RKO (cell line): Measurements from ENCODE around the gene SEPTIN5.

Source experiments
- DNase-seq: peaks from one replicate; pipeline ENCODE4 v3.0.0-alpha.2; 2016; ENCODE audit warnings: low spot score

Gene SEPTIN5

GRCh38 chr22:19705181-19705934 lies 8.9 kb upstream of the SEPTIN5 start:
- no peak for DNase-seq

DNA sequence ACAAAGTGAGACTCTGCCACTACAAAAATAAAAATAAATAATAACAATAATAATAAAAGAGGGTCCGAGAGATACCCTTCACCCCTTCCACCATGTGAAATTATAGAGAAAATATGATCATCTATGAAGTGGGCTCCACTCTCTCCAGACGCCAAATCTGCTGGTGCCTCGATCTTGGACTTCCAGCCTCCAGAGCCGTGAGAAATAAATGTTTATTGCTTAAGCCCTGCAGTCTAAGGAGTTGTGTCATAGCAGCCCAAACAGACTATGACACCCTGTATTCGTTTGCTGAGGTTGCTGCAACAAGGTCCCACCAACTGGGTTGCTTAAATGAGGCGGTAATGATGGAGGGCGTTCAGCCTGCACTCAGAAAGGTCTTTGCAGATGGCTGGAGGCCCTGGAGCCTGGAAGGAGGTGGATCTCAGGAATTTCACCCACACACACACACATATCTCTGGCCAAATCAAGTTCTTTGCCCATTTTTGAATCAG lies 7.6 kb upstream of the SEPTIN5 start:
- DNase-seq: no peak

GRCh38 chr22:19707347-19708290 lies 6.7 kb upstream of the SEPTIN5 start:
- DNase-seq: no peak

DNA sequence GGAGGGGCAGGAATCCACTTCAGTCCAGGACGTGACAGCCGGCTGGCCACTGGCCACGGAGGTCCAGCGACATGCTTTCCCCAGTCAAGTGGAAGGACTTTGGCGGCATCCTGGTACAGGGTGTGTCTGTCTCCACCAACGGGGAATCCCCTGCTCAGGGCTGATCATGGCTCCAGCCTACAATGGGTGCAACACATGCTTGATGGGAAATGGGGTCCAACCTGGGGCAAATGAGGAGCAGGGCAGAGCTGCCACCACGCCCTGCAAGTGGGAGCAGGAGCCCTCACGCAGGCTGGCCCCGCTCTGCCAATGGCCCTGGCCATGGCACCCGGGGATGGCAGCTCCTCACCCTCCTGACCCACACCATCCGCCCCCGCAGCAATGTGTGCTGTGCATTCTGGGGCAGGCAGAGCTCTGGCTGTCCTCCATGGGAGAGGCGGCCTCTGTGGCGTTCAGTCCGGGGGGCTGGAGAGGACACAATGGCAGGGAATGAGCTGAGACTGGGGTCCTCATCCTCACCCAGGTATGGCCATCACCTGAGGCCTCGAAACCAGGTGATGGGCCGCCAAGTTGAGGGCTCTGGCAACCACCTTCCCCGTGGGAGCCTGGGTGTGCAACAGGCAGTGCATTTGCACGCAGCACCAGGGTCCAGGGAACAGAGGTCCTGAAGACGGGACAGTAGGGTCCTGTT lies 5.8 kb upstream of the SEPTIN5 start:
- no peak for DNase-seq

- DNase-seq: no peak
These were observed 5.1 kb upstream of the SEPTIN5 start for GRCh38 chr22:19709063-19709769.

DNA sequence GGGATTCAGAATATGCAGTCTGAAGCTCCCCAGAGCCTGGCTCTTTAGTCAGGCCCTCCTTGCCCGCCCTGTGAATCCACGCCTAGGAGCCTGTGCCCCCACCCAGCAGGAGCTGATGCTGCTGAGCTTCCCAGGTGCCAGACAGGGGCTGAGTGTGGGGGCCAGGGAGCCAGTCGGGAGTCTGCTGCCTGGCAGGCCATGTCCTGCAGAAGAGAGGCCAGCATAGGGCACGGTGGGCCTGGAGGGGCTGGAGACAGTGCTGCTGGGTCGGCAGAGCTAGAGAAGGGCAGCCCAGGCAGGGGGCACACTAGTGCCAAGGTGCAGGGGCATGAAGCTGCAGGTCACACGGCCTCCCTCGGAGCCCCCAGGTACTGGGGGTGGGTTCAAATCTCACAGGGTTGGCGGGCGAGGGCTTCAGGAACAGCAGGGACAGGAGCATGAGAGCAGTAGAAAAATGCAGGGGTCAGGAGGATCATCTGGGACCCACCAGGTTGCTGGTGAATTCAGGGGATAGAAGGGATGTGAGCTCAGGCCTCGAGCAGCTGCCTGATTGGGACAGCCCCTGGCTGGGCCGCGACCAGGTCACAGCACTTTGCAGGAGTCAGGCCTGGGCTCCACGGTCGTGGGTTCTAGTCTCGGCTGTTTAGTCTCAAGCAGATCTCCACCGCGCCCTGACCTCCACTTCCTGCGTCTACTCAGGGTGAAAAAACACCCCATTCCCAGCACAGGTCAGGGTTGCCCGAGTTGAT lies 4.1 kb upstream of the SEPTIN5 start:
- DNase-seq: no peak

- no peak for DNase-seq
These were observed 3.6 kb upstream of the SEPTIN5 start for GRCh38 chr22:19710769-19711106.

DNA sequence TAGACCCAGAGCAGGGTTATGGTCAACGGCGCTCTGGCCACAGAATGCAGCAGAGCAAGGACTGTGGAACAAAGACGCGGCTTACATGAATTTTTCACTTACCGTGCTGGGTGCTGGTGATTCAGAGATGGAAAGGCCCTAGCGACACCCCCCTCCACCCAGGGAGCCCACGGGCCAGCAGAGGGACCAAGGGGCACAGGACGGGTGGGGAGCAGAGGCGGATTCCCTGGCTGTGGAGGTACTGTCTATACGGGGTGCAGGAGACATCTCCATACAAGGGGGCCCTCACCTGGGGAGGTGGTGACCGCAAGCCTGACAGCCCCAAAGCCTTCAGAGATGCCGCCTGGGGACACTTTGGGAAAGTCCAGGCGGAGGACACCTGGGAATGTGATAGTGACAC lies 1.1 kb upstream of the SEPTIN5 start:
- no peak for DNase-seq

DNA sequence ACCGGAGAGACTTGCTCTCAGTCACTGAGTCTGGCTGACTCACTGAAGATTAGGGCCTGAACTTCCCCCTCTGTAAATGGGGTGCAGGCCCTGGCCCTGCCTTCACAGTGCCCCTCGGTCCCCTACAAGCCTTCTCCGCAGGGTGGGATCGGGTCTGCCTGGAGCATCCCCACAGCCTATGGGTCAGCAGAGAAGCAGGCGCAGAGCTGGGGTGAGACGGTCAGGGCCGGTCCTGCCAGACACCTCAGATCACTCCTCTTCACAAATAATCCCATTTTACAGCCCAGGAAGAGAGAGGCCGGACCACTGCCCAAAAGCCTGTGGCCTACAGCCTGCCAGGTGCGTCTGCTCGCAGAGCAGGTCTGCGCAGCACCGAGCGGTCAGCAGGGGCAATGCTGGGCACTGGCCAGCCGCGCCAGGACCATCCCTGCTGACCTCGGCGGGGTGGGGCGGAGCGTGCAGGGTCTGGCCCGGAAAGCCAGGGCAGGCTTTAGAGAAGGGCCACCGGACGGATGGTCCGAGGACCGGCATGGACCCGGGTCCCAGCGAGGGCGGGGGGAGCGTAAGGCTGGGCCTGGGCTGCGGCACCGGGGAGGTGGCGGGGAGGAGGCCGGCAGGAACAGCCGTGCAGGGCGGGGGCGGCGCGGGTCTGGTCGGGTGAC lies 522 bp upstream of the SEPTIN5 start:
- no peak for DNase-seq

DNA sequence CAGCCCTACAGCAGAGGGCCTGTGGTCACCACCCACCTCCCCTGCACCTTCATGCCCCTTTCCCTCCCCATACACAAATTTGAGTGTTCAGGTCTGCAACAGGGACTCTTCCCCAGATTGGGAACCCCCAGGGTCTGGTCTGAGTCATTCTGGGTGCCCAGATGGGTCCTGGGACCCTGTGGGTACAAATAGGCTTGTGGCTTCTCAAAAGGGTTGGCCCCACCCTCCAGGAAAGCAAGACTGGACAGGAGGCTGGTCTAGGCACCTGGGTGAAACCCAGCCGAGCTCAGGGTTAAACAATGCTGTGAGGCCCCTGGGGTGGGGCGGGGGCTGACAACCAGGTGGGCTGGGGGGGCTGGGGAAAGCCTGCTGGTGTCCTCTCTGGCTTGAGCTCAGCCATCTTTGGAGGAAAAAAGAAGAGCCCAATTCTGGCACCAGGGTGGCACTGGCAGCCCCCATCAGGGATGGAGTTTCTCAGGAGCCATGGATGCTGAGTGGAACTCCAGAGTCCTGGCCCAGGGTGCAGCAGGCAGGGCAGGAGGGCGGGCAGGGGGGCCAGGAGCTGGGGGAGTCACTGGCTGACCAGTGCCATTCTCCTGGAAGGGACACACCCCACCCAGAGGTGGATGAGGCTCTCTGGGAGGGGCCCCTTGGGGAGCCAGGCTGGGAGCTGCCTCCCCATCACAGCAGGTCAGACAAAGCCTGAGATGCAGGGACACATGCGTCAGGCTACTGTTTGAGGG lies 1.1 kb downstream of the SEPTIN5 start:
- DNase-seq: no peak

DNA sequence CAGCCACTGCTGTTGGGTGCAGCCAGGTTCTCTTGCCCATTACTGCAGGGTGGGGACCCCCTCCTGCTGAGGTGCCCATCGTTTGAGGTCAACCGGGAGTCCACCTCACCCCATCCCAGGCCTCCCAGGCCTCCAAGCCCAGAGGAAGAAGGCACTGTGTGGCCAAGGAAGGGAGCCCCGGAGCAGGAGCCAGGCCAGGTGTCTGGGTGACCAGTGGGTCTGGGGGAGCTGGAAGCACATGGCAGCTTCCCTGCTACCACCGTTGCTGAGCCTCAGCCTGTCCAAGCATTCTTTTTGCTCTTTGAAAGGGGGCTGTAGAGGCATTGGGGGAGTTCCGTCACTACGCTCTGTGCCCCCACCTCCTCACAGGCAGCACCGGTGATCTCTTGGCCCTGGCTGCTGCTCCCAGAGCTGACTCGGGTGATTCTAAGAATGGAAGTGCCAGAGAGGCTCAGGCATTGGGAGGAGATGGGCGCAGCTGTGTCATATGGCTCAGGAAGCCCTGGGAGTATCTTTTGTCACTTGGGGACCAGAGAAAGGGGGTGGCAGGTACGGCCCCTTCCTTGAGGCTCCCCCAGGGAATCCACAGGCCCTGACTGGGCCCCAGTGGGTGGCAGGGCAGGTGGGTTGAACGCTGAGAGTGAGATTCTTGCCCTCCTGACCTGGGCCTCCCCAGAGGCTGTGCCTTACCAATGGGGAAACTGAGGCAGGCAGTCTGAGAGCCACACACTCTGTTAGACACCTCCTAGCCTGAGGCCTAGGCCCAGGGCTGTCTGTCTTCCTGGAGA lies 1.9 kb downstream of the SEPTIN5 start:
- DNase-seq: no peak

DNA sequence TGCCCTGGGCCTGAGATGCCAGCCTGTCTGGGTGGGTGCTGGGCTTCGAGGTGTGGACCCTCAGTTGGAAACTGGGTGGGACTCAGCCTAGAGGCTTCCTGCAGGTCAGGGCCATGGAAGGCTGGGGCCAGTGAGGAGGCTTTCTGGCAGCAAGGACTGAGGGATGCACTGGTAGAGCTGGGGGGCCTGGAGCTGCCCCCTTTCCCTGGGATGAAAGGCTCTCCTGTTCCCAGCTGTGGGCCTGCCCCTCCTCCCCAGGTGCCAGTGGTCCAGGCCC lies 2.5 kb downstream of the SEPTIN5 start:
- DNase-seq: no peak

- no peak for DNase-seq
These were observed 2.9 kb downstream of the SEPTIN5 start for GRCh38 chr22:19717181-19717580.

- peak; percentile 57 for DNase-seq
These were observed 3.6 kb downstream of the SEPTIN5 start for GRCh38 chr22:19717691-19718455.

- no peak for DNase-seq
These were observed 4.2 kb downstream of the SEPTIN5 start for GRCh38 chr22:19718456-19719049.

- DNase-seq: no peak
These were observed 4.8 kb downstream of the SEPTIN5 start for GRCh38 chr22:19719050-19719482.

DNA sequence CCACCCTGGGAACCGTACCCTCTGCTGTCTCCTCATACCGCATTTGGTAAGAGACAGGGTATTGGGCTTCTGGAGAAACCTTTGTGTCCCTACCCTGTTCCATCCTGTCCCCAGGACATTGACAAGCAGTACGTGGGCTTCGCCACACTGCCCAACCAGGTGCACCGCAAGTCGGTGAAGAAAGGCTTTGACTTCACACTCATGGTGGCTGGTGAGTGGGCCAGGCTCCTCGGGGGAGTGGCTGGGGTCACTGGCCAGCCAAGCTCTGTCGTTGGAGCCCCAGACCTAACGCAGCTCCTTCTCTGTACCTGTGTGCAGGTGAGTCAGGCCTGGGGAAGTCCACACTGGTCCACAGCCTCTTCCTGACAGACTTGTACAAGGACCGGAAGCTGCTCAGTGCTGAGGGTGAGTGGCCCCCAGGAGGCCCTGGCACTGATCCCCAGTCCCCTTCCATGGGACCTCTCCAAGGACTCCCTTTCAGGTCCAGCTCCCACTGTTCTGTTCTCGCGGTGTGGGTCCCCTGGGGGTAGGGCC lies 5.3 kb downstream of the SEPTIN5 start:
- DNase-seq: no peak
